ELR (cell line): ENCODE data around the gene MOBP.

Experiments used
- DNase-seq: peaks from one replicate; pipeline ENCODE4 v3.0.0-alpha.2; 2015; ENCODE audit warnings: low read depth

Gene MOBP

DNA sequence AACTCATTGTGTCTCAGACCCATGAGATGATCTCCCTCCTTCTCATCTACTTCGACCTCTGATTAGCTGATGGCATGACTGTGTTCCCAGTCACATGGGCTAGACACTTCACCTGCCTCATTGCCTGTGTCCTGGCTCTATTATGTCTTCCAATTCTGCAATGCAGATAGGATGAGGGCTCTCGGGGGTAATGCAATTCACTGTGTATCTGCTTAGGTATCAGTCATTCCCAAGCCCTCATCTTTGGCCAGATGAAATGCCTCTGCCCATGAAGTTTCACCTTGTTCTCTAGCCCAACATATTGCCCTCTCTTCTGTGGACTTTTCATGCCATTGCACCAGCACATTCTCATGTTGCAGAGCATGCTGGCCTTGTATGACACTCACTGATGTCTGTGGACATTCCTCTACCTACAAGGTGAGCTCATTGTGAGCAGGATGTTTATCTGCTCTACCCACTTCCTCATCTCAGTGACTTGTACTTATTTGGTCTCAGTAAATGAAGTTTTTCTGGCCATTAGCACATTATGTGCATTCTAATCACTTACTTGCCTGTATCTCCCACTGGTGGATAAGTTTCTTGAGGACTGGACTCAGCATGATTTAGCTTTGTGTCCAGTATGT, 32.3 kb downstream of the MOBP start:
- DNase-seq = no peak

DNA sequence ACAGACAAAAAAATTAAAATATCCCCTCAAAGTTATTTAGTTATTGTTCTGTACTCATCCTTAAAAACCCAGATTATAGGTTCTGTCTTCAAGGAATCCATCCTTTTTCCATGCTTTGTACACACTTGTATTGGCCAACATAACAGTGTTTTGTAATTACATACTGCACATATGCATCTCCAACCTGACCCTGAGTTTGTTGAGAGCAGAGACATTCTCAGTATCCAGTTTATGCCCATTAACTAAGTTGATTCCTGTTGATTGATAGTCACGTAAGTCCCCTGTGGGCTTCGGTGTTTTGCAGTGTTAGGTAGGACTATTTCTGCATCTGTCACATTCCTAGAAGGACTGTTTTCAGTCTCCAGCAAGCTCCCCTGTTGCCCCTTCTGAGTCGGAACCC, 33.6 kb downstream of the MOBP start:
- no peak for DNase-seq

GRCh38 chr3:39501968-39502837, 34.7 kb downstream of the MOBP start:
- no peak for DNase-seq

- DNase-seq = no peak
Measured at GRCh38 chr3:39502838-39503145, 35.3 kb downstream of the MOBP start.

DNA sequence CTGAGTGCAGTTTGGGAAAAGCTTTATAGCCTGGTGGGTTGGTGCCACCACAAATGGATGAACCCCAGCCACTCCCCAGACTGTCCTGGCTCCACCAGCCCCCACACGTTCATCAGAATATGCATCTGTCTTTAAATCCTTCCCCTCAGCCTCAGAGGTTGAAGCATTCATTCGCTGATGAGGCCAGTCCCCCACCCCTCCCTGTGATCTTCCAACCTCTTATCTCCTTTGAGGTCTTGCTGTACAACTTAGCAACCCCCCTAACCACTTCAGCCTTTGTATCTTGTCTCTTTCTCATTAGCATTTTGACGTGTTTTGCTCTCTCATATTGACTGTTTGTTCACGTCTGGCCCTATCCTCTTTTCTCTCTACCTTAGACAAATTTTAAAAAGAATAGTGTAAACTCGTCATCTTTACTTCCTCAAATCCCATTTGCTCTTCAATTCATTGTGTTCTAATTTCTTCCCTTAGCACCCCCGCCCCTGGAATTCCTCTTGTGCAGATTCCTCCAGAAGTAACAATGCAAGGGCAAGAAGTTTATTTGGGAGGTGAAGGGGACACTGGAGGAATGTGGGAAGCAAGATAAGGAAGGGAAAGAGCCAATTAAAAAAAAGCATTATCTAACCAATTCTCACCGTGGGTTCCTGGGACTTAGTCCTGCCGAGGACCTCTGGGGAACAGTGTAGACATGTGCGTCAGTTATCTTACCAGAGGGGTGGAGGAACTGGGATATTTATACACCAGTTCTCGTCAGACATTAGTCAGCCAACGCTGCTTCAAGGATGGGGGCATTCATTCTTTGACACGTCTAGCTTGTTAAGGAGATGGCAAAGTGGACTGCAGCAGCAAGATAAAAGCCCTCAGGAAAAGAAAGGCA, 38.6 kb downstream of the MOBP start:
- no peak for DNase-seq

DNA sequence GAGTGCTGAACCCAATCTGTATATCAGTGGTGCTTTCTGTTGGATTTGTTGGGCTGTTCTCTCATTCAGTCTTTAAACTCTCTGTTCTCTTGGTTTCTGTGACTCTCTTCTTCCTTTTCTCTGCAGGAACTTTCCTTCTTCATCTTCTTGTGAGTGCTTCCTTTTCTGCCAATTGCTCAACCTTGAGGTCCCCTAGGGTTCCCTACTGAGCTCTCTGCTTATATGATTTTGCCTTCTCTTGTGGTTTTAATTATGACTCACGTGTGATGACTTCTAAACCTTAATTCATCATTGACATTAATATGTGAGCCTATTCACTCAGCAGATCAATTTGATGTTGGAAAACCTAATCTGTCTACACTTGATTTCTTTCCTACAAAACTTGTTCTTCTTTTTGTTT, 39.4 kb downstream of the MOBP start:
- no peak for DNase-seq

DNA sequence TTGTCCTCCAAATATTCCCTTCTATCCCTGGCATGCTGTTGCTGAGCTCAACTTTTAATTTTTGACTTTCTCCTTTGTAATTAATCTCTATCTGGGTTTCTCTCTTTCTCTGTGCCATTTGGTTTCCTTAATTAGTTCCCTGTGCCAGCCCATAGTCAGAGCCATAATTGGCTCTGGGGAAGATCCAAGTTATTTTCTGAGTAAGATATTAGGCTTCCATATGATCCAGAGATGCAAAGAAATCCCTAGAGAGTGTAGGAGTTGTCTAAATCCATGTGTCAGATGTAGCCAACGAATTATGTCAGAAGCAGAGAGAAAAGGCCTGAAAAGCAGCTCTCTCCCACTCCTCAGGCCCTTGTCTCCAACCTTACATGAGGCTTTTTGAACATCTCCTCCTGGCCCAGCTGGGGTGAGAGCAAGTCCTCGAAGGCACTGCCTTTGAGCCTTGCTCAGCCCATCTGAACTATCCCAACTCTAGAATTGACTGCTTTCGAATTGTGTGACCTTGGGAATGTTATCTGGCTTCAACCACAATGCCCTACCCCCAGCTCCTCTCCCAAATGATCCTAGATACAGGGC, 46.4 kb downstream of the MOBP start:
- no peak for DNase-seq

- no peak for DNase-seq
Measured at GRCh38 chr3:39515681-39516441, 48.4 kb downstream of the MOBP start.

DNA sequence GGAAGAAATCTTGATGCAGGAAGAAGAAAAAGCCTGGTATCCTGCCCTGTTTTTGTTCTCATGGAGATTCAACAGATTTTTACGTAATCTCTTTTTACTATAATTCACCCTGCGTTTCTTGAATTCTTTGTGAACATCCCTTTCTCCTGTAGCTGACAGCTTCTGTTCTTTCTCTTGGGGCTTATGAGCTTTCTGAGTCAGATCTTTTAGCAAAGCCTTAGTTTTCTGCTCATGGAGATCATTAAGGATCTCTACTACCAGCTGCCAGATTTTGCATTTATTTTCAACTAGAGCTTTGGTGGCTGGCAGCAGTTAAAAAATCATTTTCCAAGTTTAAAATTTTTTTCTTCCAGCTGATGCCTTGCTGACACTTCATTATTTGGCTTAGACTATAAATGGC, 51.6 kb downstream of the MOBP start:
- DNase-seq = no peak

GRCh38 chr3:39519554-39520288, 52.2 kb downstream of the MOBP start:
- no peak for DNase-seq

GRCh38 chr3:39521456-39521855, 54.0 kb downstream of the MOBP start:
- DNase-seq = no peak

- DNase-seq = no peak
Measured at GRCh38 chr3:39524107-39524506, 56.6 kb downstream of the MOBP start.

- no peak for DNase-seq
Measured at GRCh38 chr3:39528844-39529243, 61.4 kb downstream of the MOBP start.

- no peak for DNase-seq
Measured at GRCh38 chr3:39529577-39529976, 62.1 kb downstream of the MOBP start.

DNA sequence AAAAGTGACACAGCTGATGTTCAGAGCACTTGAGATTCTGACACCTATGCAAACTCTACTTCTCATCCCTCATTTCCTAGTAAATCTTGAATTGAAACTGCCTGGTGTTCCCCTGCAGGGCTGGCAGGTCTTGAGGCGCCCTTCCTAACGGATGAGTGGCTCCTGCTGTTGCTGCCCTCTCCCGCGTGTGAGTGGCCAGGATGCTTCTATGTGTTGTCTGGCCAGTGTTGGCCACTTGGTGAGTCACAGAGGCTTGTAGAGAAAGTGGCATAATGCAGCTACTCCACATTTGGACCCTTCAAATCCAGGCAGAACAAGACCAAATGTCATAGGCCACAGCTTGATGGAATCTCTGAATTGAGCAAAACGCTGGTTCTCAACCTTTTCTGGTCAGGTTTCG, 63.6 kb downstream of the MOBP start:
- peak; percentile 8 for DNase-seq

GRCh38 chr3:39531665-39532064, 64.2 kb downstream of the MOBP start:
- DNase-seq = peak; percentile 40

- no peak for DNase-seq
Measured at GRCh38 chr3:39532777-39533176, 65.3 kb downstream of the MOBP start.

- no peak for DNase-seq
Measured at GRCh38 chr3:39533226-39533625, 65.7 kb downstream of the MOBP start.

DNA sequence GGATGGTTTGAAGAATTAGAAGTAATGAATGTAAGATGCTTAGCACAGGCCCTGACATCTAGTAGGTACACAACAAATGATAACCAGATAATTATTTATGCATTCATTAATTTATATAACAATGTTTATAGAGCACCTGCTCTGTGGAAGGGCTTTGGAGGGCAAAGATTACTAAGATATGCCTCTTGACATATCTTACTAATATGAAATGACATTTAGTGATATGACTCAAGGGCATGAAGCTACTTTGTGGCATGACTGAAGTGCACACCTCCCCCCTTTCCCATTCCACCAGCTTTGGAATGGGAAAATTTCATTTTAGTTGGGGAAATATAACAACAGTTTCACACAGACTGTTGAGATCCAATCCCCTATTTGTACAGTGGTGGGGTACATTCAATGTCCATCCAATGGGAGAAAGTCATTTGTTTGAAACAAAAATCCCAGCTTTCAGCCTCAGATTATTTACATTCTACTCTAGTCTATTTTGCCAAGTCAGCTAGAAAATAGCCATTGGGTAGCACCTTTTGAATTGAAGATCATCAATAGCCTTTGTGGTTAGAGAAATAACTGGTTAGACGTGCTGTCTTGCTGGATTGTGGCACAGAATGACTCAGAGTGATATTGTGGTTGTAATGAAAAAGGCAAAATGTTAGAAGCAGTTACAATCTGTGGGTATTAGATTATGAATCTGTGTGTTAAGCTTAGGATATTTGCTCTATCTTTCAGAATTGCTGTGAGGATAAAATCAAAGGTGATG, 72.9 kb downstream of the MOBP start:
- no peak for DNase-seq

GRCh38 chr3:39541442-39541841, 74.0 kb downstream of the MOBP start:
- no peak for DNase-seq
